GM18499 (cell line): ENCODE measurements around the gene GAL.

Source experiments
- ATAC-seq: cut with Tn5 transposase; IDR thresholded peaks from one replicate; pipeline ENCODE4 v1.9.1; 2021; ENCODE audit warnings: moderate number of reproducible peaks; ENCODE audit not compliant: insufficient read depth, unreplicated experiment

The GAL gene

DNA sequence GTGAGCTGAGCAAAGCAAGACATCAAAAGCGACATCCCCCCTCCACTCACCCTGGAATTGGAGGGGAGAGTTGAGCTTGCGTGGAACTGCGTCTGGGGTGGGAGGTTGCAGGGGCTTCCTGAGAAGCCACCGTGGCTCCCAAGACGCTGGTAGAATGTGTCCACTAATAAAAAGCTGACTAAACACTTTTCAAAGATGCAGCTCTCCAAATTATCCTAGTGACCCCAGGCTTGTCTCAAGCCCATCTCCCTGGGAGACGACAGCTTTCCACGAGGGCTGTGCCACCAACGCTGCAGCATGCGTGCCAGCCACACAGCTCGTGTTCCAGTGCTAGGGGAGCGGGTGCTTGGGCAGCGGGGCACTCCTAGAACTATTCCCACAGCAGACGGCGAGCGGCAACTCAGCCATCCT is 6.3 kb upstream of the GAL start:
- no peak for ATAC-seq

DNA sequence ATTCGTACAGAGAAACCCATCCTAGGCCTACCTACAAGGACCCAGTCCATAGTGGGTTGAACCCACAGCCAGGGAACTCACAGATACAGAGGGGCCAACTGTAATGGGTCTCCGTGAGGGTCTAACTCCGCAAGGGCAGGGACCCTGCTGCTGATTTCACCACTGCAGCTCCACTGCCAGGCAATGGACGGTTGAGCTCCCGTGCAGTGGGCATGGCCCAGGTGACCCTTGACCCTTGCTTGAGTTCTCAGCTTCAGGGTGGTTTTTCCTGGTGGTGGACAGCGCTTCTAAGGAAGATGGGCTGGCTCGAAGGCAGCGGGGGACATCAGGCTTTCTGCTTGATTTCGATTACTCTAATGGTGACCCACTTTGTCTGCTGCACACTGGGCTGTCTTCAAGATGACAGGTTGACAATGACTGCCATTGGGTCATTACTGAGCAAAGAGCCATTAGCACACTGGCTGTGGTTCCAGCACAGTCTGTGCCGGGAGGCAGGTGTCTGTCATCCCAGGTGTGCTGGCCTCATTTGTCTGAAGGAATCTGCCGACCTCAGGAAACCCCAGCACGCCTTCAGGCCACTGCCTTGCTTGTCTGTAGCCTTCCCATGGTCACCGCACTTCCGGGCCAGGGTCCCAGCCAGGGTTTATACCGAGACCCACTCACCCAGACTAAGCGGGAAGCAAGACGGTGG is 3.7 kb upstream of the GAL start:
- no peak for ATAC-seq

DNA sequence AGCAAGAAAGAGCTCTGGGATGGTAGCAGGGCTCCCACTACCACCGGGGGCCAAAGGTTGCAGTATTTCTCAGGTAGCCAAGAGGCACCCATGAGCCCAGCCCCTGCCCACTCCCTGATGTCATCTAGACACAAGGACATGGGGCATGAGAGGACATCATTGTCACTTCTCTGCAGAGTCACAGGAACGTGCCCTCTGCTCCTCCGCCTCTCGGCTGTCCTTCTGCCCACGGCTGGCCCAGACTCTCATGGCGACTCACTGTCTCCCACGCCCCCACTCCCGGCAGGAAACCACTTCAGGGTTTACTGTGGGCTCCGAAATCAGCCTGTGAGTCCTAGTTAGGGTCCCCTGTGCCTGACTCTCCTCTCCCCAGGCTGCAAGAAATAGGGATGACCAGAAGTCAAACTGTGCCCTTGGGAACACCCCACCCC is 1.8 kb upstream of the GAL start:
- ATAC-seq: no peak

DNA sequence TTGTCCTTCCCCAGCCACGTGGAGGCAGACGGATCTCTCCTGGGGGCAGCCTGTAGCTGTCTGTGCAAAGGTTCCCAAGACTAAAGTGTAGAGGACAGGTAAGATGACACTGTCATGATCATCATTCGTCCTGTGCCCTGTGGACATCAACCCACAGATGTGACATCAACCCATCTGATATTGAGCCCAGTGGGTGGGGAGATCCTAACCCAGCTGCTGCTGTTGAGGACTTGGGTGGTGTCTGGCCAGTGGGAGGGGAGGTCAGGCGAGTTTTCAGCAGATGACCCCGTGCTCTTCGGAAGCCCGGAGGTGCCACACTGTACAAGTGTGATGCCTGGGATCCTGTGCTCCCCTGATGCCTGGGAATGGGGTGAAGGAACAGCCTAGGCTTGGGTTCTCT is 1.2 kb upstream of the GAL start:
- ATAC-seq: no peak

DNA sequence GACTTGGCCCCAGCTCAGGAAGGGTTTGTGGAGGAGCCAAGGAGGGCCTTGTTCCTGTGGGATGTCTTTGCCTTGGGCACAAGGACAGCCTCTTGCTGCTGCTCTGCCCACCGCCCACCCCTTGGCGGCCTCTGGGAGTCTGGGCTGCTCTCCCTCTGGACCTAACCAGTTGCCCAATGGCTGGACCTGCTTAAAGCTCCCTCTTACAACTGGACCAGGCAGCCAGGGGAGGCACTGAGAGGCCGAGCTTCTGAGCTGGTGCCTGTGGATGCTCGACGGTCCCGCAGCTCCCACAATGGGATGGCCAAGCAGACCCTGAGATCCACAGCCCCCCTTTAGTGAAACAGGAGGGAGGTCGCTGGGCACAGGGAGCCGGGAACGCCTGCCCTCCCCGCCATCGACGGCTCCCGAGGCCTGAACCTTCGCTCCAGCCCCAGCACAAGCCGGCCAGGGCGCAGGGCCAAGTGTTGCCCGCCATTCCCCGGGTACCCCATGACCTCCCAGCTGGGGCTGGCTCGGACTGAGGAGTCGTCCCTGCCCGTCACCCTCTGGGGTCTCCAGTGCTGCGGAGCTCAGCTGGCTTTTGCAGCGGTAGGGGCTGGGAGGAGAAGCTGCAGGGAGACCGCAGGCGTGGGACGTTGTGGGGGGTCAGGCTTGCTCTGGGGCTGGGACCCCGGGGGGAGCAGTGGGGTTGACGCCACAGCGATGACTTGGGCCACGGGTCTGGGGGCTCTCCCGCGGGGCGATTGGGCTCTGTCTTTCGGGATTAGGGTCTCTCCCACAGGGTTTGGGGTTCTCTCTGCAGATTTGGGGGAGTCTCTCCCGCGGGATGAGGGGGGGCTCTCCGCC is 584 bp upstream of the GAL start:
- no peak for ATAC-seq

DNA sequence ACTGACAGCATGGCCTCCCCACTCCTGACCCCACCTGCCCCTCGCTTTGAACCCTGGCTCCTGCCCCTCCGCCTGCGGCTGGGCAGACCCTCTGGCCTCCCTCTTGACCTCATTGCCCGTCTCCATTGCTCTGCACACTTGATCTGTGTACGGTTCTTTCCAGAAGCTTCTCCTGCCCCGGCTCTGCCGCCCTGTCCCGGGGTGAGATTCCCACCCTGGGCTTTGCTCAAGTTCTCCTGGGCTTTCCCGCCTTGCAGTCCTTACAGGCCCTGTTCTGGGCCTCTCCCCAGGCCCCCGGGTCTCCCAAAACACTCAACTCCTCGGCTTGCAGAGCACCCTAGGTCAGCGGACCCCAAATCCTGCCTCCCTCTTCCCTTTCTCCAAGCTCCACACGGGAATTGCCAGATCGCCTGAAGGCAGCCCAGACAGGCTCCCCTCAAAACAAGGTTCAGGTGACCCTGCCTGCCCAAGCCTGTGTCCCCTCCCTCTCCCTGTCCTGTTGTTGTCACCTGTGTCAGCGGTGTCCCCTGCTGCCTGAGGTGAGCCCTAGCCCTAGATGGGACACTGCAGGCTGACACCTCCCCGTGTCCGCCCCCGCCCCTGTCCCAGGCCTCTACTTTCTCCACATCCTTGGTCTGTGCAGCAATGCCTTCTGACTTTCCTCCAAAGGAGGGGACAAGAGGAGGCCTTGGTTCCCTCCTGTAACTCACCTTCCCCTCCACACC is 1.5 kb downstream of the GAL start:
- ATAC-seq: no peak

DNA sequence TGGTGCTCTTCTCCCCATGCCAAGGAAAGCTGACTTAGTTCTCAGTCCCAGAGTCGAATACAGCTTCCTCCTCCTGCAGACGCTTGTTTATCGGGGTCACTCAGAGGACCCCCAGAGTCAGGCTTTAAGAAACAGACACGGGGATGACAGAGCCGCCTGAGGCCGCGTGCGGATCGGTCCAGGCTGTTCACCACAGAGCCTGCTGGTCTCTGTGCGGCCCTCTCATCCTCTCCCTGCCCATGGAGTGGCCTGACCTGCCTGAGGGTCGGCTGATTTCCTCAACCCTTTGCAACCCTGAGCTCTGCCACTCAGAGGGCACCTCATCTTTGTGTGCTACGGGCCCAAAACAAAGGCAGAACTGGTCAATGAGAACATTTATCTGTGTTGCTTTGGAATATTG is 2.1 kb downstream of the GAL start:
- ATAC-seq: no peak

DNA sequence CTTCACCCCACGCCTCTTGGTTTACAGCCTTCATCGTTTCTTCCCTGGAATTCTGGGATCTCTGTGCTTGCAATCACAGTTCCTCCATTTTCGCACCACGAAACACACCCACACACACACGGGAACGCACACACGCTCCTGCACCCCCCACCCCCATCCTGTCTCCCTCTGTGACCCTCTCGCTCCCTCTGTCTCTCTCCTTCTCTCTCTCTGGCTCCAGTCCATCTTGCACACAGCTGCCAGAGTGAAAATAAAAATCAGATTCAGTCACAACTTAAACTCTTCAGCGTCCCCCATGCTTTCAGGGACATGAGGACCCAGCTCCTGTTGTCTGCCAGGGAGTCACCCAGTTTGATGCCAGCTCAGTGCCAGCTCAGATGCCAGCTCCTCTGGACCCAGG is 3.0 kb downstream of the GAL start:
- no peak for ATAC-seq

DNA sequence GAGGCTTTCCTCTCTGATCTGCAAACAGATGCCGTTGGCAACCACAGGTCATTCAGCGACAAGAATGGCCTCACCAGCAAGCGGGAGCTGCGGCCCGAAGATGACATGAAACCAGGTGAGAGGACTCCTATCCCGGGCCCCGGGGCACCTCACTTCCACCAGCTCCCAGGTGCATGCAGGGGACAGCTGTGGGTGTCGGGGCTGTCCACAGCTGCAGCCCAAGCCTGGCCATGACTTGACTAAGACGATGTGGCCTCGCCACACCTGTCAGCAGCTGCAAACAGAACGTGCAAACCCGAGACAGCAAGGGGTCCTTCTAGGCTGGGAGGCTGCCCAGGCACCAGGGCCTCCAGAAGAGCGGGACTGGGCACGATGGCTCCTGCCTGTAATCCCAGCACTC is 3.6 kb downstream of the GAL start:
- no peak for ATAC-seq

DNA sequence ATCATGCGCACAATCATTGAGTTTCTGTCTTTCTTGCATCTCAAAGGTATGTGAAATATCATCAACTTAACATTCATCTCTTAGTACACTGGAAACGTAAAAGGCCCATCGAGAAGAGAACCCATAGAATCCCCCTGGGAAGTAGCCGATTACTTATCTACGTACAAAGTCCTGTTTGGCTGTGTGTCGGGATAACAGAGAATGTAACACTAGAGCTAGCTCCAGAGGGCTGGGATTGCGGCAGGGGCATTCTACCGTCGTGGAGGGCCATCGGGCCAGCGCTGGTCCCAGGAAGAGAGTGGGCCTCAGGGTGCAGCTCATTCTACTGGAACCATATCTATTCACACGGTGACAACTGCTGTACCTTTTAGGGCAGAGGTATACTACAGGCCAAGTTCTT is 4.5 kb downstream of the GAL start:
- ATAC-seq: no peak

DNA sequence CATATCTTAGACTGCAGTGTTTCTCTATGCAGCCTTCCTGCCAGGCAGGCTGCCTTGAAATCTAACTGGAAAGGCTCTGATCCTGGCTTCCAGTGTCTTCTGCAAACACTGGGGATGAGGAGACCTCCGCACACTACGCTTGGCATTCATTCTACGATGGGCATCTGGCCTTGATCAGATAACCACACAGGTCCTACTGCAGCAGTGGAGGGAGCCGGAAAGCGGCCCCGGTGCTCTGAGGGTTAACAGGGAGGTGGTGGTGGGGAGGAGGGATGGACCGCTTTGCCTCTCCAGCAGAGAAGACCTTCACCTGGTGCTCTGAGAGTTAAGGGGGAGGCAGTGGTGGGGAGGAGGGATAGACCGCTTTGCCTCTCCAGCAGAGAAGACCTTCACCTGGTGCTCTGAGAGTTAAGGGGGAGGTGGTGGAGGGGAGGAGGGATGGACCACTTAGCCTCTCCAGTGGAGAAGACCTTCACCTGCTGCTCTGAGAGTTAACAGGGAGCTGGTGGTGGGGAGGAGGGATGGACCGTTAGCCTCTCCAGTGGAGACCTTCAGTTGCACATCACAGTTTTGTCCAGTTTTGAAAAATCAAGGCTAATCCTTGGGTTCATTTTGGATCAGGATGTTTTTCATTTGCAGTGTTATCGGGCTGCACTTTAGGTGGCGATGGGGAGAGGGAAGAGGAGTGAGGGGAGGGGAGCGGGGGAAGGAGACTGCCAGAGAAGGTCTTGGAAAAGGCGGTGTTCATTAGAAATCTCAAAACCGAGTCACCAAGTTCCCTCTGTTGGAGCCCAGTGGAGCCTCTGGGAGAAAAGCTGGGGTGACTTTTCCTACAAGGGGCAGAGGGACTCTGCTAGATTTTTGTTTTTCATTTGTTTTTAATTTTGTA is 5.6 kb downstream of the GAL start:
- no peak for ATAC-seq

DNA sequence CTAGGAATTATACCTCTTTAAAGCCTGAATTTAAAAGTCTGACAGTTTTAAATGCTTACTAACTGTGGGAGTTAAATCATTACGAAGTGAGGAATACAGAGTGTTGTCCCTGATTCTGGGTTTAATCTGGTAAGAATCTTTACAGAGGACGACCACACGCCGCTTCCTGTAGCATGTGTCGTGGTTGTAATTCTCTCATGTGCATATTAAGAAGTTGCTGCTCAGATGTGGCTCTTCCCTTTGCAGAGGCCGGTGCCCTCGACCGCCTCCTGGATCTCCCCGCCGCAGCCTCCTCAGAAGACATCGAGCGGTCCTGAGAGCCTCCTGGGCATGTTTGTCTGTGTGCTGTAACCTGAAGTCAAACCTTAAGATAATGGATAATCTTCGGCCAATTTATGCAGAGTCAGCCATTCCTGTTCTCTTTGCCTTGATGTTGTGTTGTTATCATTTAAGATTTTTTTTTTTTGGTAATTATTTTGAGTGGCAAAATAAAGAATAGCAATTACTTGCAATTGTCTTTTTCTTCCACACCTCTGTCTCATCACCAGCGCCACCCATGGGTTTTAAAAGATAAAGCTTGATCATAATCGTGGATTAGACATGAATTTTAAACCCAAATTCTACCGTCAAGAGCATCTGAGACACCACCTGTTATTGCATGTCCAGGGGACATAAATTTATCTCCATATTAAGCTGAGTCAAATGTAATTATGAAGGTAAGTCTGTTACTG is 6.5 kb downstream of the GAL start:
- no peak for ATAC-seq

DNA sequence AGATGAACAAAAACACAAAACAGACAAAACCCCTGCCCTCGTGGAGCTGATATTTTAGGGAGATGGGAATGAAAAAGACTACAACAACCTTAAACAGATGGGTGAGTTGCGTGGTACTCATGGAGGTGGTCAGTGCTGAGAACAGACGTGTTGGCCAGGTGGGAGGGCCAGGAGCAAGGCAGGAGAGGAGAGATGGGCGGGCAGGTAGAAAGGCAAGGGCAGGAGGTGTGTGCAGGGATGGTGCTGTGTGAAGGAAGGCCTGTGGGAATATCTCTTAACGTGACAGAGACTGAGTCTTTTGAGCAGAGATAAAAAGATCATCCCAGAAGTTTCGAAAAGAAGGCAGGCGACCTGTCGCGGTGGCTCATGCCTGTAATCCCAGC is 7.0 kb downstream of the GAL start:
- ATAC-seq: no peak

DNA sequence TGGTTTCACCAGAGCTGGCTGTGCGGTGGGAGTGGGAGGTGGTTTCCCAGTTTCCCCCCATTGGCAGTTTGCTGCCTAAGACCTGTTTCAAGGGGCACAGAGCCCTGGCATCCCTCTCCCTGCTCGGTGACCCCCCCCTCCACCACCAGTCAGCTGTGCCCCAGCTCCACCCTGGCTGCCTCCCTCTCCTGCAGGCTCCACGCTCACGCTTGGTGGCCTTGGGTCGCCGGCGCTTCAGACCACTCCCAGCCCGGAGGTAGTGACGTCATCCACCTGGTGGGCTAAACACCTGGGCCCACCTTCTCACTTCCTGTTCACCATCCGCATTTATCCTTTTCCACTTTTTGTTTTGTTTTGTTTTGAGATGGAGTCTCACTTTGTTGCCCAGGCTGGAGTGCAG is 7.8 kb downstream of the GAL start:
- ATAC-seq: no peak

DNA sequence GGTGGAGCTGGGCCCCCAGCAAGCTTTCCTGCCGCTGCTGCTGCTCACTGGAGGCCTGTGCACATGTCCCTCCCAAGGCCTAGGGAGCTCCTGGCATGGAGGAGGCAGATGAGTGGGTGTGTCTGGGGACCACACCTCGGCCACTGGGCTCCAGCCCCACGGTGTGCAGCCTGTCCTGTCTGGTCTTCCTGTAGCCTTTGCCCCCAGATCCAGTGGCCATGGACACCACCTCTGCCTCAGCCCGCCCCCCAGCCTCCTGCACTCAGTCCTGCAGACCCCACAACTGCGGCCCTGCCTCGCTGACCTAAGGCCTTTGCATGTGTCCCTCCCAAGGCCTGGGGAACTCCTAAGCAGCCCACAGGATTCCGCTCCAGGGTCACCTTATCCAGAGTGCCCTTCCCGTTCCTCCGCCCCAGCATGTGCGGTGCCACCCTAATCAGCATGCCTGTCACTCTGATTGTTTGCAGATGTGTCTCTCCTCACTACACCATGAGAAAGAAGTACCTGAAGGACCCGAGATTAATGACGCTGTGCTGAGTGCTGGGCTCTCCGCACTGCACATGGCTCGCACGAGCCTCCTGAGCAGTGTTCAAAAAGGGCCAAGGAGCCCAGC is 8.6 kb downstream of the GAL start:
- ATAC-seq: no peak

DNA sequence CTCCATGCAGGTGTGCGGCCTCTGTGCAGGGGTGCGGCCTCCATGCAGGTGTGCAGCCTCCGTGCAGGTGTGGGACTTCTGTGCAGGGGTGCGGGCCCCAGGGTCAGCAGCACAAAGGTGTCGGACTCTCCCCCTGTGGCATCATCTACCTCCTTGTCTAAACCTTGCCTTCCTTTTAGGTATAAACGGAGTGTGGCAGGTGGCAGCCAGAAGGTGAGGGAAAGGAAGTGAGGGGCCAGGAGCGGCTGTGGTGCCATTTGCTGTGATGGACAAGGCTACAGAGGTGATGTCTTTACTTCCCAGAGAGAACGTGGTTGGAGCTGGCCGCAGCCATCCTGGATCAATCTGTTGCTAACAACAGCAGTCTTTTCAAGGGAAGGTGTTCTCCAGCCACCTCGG is 9.1 kb downstream of the GAL start:
- ATAC-seq: no peak

DNA sequence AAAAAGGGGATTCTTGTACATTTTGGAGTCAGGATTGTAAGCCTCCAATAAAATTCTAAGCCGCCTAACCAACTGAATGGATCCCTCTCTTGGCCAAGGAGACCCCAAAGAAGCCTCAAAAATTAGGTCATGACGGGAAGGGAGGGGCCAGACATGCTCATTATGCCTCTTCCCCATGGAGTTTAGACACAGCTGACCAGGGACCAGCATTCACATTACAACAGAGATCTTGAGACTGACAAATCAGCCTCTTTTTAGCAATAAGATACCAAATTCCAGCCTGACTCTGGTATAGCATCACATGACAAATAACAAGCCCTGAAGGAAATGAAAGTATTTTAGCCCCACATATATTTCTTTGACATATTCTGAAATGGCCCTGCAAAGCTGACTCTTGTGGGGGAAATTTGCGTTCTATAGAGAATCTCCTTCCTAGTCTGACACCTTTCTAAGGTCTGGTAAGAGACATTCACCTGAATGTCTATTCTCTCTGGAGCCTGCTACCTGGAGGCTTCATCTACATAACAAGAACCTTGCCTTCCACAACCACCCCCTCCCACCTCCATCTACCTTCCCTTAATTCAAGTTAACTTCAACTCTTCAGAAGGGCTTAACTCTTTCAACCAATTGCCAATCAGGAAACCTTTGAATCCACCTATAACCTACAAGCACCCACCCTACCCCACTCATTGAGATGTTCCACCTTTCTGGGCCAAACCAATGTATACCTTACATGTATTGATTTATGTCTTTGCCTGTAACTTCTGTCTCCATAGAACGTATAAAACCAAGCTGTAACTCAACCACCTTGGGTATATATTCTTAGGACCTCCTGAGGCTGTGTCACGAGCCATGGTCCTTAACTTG is 10.3 kb downstream of the GAL start:
- ATAC-seq: no peak

DNA sequence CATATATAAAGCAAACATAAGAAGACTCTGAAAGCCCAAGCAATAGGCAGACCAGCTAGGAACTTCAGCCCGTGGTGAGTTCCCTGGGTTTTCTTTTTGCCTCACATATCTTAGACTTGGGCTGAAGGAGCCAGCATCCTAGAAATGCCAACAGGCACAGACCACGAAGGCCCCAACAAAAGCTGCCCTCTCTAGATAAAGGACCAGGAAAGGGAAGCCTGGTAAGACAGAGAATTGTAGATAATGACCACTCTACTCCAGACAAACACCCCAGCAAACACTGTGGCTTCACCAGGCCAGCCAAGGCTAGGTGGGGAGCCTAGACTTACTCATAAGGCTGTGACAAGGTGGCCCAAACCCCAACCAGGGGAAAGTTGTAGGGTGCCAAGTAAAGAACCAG is 11.2 kb downstream of the GAL start:
- ATAC-seq: no peak
